HepG2 (cell line): Measurements from ENCODE around the gene SYNGR4. TPM values are rescaled to one million over a fixed set of nuclear protein-coding genes. Genes with fewer than 3 reads are reported as not detected.

ENCODE experiments used
- ATRX ChIP-seq: sonication (generic); formaldehyde crosslinking; IDR thresholded peaks from 2 replicates; pipeline ENCODE4 v1.4.0; 2020; ENCODE audit warnings: missing genetic modification reagents, borderline replicate concordance
- CBFB ChIP-seq: sonication (generic); formaldehyde crosslinking; IDR thresholded peaks from 2 replicates; pipeline ENCODE4 v1.4.0; 2020; ENCODE audit warnings: missing genetic modification reagents
- EHMT2 ChIP-seq: fragments of 200-600 bp; sonication (generic); IDR thresholded peaks from 2 replicates; pipeline ENCODE4 v1.7.0; 2017; ENCODE audit warnings: antibody characterized with exemption, low read depth, low read length, borderline replicate concordance
- GFI1 ChIP-seq: sonication (generic); formaldehyde crosslinking; IDR thresholded peaks from 2 replicates; pipeline ENCODE4 v1.5.0; 2020; ENCODE audit warnings: missing genetic modification reagents, mild to moderate bottlenecking, borderline replicate concordance
- HDAC6 ChIP-seq: fragments of 200-600 bp; sonication (generic); IDR thresholded peaks from 2 replicates; pipeline ENCODE4 v1.7.0; 2017; ENCODE audit warnings: mild to moderate bottlenecking, antibody characterized with exemption, low read length, low read depth
- MAFK ChIP-seq, 2 experiments: IDR thresholded peaks in 1 of 2; conservative IDR thresholded peaks in 1 of 2; 2 replicates each; pipeline ENCODE4 v1.6.1; 2011; ENCODE audit warnings: improper control_type of control experiment in 2 of 2, low read length in 2 of 2
- NFRKB ChIP-seq: fragments of 450-650 bp; IDR thresholded peaks from 2 replicates; pipeline ENCODE4 v1.6.1; 2017
- RFXANK ChIP-seq: IDR thresholded peaks from 2 replicates; pipeline ENCODE4 v1.6.1; 2016
- SRSF1 ChIP-seq: fragments of 200-400 bp; formaldehyde crosslinking; optimal IDR thresholded peaks from 2 replicates; pipeline ENCODE3; 2017; ENCODE audit warnings: mild to moderate bottlenecking, low read depth, low read length, moderate library complexity
- STAT5B ChIP-seq: sonication (generic); formaldehyde crosslinking; IDR thresholded peaks from 2 replicates; pipeline ENCODE4 v1.4.0; 2020; ENCODE audit warnings: missing genetic modification reagents
- ZFP36 ChIP-seq: fragments of 150-350 bp; IDR thresholded peaks from 2 replicates; pipeline ENCODE4 v1.6.1; 2018; ENCODE audit warnings: borderline replicate concordance, low read length, low read depth; ENCODE audit not compliant: partially characterized antibody
- ZNF101 ChIP-seq: sonication (generic); formaldehyde crosslinking; IDR thresholded peaks from 2 replicates; pipeline ENCODE4 v1.4.0; 2020; ENCODE audit warnings: mild to moderate bottlenecking, low read depth, missing genetic modification reagents, borderline replicate concordance
- ZNF264 ChIP-seq: sonication (generic); formaldehyde crosslinking; IDR thresholded peaks from 2 replicates; pipeline ENCODE4 v1.4.0; 2020; ENCODE audit warnings: missing genetic modification reagents
- ZNF274 ChIP-seq: sonication (generic); formaldehyde crosslinking; IDR thresholded peaks from 2 replicates; pipeline ENCODE4 v1.5.1; 2020; ENCODE audit warnings: mild to moderate bottlenecking, missing genetic modification reagents
- ZNF282 ChIP-seq: fragments of 450-650 bp; IDR thresholded peaks from 2 replicates; pipeline ENCODE4 v1.6.1; 2018; ENCODE audit not compliant: partially characterized antibody
- ZNF350 ChIP-seq: sonication (generic); formaldehyde crosslinking; IDR thresholded peaks from 2 replicates; pipeline ENCODE4 v1.4.0; 2020; ENCODE audit warnings: mild to moderate bottlenecking, low read depth, missing genetic modification reagents, borderline replicate concordance
- ZNF546 ChIP-seq: sonication (generic); formaldehyde crosslinking; conservative IDR thresholded peaks from 2 replicates; pipeline ENCODE4 v1.8.1; 2023; ENCODE audit warnings: mild to moderate bottlenecking, missing genetic modification reagents
- polyA plus RNA-seq, 8 experiments: library from polyadenylated mRNA; depleted of rRNA in 3 of 8; stranded (reverse) in 7 of 8; unstranded in 1 of 8; fragments of >200 nt; fragmentation: Illumina TruSeq in 4 of 8; extraction: Trizol in 4 of 8; gene quantifications; 2 replicates each; pipeline versions ENCODE4 v1.2.1 to v1.2.3, GENCODE V29; 2011 to 2016; ENCODE audit warnings: low read depth in 4 of 8, missing spikeins in 1 of 8, mixed read lengths in 1 of 8; ENCODE audit not compliant: insufficient read depth in 1 of 8
- total RNA-seq, 5 experiments: library from RNA; depleted of rRNA; stranded (reverse); fragments of >200 nt; fragmentation: Illumina TruSeq; extraction: Trizol; gene quantifications; 2 replicates each; pipeline ENCODE4 v1.2.3, GENCODE V29; 2016; ENCODE audit warnings: low read depth in 1 of 5
- TF ChIP-seq, protein P1 (sequence below): sonication (generic); formaldehyde crosslinking; IDR thresholded peaks from 2 replicates; pipeline ENCODE4 v1.5.0; 2020; ENCODE audit warnings: mild to moderate bottlenecking, missing genetic modification reagents
- TF ChIP-seq, protein P2 (sequence below): IDR thresholded peaks from 2 replicates; pipeline ENCODE4 v1.4.0; 2020; ENCODE audit warnings: mild to moderate bottlenecking, missing genetic modification reagents
- TF ChIP-seq, protein P3 (sequence below): sonication (generic); formaldehyde crosslinking; IDR thresholded peaks from 2 replicates; pipeline ENCODE4 v1.8.0; 2022; ENCODE audit warnings: missing genetic modification reagents, mild to moderate bottlenecking, moderate library complexity, borderline replicate concordance
- TF ChIP-seq, protein P4 (sequence below): sonication (generic); formaldehyde crosslinking; IDR thresholded peaks from 2 replicates; pipeline ENCODE4 v1.8.1; 2023; ENCODE audit warnings: mild to moderate bottlenecking, missing genetic modification reagents

SYNGR4 gene
- total and polyA plus RNA-seq, 2 of the 13 experiments (the other 11 are each of a cell fraction or from before 2014, with no cell fraction given) = not detected

DNA sequence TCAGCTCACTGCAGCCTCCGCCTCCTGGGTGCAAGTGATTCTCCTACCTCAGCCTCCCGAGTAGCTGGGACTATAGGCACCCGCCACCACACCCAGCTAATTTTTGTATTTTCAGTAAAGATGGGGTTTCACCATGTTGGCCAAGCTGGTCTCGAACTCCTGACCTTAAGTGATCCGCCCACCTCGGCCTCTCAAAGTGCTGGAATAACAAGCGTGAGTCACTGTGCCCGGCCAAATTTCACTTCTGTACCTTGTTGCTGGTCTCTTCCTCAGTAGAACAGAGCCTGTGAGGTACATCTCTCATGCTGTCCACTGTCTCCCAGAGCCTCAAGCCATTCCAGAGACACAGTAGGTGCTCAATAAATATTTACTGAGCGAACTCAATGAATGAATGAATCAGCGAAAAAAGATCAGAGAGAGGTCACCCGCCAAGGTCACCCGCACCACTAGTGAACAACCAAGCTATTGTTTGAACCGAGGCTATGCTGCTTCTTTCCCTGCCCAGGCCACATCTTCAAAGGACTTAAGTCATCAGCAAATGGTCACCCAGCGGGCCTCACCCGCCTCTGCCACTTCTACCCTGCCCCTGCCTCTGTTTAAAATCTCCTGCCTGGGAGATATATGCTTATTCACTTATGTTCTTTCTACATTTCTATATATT, 9.7 kb upstream of the SYNGR4 start (continued):
- TF ChIP-seq ZNF274 (CRISPR knock-in tag) = no peak
- no peak for TF ChIP-seq STAT5B (CRISPR knock-in tag)
- no peak for TF ChIP-seq ZNF282
- TF ChIP-seq NFRKB = no peak
- TF ChIP-seq, protein P1, sequence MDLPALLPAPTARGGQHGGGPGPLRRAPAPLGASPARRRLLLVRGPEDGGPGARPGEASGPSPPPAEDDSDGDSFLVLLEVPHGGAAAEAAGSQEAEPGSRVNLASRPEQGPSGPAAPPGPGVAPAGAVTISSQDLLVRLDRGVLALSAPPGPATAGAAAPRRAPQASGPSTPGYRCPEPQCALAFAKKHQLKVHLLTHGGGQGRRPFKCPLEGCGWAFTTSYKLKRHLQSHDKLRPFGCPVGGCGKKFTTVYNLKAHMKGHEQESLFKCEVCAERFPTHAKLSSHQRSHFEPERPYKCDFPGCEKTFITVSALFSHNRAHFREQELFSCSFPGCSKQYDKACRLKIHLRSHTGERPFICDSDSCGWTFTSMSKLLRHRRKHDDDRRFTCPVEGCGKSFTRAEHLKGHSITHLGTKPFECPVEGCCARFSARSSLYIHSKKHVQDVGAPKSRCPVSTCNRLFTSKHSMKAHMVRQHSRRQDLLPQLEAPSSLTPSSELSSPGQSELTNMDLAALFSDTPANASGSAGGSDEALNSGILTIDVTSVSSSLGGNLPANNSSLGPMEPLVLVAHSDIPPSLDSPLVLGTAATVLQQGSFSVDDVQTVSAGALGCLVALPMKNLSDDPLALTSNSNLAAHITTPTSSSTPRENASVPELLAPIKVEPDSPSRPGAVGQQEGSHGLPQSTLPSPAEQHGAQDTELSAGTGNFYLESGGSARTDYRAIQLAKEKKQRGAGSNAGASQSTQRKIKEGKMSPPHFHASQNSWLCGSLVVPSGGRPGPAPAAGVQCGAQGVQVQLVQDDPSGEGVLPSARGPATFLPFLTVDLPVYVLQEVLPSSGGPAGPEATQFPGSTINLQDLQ (CRISPR knock-in tag) = no peak
- no peak for TF ChIP-seq ATRX (CRISPR knock-in tag)
- TF ChIP-seq, protein P2, sequence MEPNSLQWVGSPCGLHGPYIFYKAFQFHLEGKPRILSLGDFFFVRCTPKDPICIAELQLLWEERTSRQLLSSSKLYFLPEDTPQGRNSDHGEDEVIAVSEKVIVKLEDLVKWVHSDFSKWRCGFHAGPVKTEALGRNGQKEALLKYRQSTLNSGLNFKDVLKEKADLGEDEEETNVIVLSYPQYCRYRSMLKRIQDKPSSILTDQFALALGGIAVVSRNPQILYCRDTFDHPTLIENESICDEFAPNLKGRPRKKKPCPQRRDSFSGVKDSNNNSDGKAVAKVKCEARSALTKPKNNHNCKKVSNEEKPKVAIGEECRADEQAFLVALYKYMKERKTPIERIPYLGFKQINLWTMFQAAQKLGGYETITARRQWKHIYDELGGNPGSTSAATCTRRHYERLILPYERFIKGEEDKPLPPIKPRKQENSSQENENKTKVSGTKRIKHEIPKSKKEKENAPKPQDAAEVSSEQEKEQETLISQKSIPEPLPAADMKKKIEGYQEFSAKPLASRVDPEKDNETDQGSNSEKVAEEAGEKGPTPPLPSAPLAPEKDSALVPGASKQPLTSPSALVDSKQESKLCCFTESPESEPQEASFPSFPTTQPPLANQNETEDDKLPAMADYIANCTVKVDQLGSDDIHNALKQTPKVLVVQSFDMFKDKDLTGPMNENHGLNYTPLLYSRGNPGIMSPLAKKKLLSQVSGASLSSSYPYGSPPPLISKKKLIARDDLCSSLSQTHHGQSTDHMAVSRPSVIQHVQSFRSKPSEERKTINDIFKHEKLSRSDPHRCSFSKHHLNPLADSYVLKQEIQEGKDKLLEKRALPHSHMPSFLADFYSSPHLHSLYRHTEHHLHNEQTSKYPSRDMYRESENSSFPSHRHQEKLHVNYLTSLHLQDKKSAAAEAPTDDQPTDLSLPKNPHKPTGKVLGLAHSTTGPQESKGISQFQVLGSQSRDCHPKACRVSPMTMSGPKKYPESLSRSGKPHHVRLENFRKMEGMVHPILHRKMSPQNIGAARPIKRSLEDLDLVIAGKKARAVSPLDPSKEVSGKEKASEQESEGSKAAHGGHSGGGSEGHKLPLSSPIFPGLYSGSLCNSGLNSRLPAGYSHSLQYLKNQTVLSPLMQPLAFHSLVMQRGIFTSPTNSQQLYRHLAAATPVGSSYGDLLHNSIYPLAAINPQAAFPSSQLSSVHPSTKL (CRISPR knock-in tag) = peak; percentile 94
- no peak for TF ChIP-seq ZNF546
- peak; percentile 92 to 98 for TF ChIP-seq MAFK (conservative IDR thresholded peaks at IDR 0.05 in 1 of 2, IDR thresholded peaks at IDR 0.05 in 1 of 2; ENCODE audit: low read length in 2 of 2)
- no peak for TF ChIP-seq HDAC6
- TF ChIP-seq GFI1 (CRISPR knock-in tag) = peak; percentile 70; the same call in 1 of the 2 replicates
- no peak; the same call in 1 of the 2 replicates for TF ChIP-seq EHMT2
- no peak for TF ChIP-seq ZNF101 (CRISPR knock-in tag)
- TF ChIP-seq ZNF264 (CRISPR knock-in tag) = 0 out of 2 replicates have a peak, but pooled peaks have one; percentile 23
- no peak for TF ChIP-seq RFXANK (CRISPR knock-in tag)
- TF ChIP-seq ZFP36 = no peak
- TF ChIP-seq, protein P3, sequence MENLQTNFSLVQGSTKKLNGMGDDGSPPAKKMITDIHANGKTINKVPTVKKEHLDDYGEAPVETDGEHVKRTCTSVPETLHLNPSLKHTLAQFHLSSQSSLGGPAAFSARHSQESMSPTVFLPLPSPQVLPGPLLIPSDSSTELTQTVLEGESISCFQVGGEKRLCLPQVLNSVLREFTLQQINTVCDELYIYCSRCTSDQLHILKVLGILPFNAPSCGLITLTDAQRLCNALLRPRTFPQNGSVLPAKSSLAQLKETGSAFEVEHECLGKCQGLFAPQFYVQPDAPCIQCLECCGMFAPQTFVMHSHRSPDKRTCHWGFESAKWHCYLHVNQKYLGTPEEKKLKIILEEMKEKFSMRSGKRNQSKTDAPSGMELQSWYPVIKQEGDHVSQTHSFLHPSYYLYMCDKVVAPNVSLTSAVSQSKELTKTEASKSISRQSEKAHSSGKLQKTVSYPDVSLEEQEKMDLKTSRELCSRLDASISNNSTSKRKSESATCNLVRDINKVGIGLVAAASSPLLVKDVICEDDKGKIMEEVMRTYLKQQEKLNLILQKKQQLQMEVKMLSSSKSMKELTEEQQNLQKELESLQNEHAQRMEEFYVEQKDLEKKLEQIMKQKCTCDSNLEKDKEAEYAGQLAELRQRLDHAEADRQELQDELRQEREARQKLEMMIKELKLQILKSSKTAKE (CRISPR knock-in tag) = peak; percentile 74; the same call in 1 of the 2 replicates
- TF ChIP-seq ZNF350 = peak; percentile 48
- TF ChIP-seq SRSF1 = no peak
- no peak for TF ChIP-seq CBFB
- TF ChIP-seq, protein P4, sequence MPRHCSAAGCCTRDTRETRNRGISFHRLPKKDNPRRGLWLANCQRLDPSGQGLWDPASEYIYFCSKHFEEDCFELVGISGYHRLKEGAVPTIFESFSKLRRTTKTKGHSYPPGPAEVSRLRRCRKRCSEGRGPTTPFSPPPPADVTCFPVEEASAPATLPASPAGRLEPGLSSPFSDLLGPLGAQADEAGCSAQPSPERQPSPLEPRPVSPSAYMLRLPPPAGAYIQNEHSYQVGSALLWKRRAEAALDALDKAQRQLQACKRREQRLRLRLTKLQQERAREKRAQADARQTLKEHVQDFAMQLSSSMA = no peak
